ENCODE measurements around the gene SLC1A3. TPM values are rescaled to one million over a fixed set of nuclear protein-coding genes. Genes with fewer than 3 reads are reported as not detected.

The SLC1A3 gene
- total and polyA plus RNA-seq, 10 of the 15 experiments (the other 5 are each of a cell fraction or from before 2014, with no cell fraction given) = 0.23 to 4.4 (median 3.3) TPM

DNA sequence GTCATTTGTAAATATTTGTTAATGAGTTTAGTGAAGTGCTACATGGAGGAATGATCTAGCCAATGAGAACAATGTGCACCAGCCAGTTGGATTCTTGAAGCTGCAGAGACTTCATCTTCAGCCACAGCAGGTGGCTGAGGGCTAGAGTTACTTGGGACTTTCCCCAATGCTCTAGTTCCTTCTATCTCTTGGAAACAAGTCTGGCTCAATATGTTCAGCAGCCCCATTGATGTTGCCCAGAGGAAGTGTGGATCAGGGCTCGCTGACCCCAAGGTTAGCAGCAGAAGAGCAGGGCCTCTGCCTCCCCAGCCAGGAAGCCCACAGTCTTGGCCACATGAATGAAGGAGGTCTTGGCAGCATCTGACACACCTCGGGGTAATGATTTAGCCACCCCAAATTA, 117.5 kb downstream of the SLC1A3 start (continued):
- 0 out of 2 replicates have a peak, but pooled peaks have one; percentile 33 for TF ChIP-seq ZNF24 (IDR thresholded peaks at IDR 0.05)
- TF ChIP-seq TCF3 (IDR thresholded peaks at IDR 0.05; ENCODE audit: borderline replicate concordance, insufficient read depth, low read depth, low read length) = 0 out of 2 replicates have a peak, but pooled peaks have one; percentile 65
- TF ChIP-seq BCL3 (IDR thresholded peaks at IDR 0.05; ENCODE audit: borderline replicate concordance, insufficient read depth, low read depth, low read length, poor library complexity, severe bottlenecking) = peak; percentile 68
- peak; percentile 78 for TF ChIP-seq TCF12 (IDR thresholded peaks at IDR 0.05; ENCODE audit: low read depth, low read length)
- TF ChIP-seq GATAD2B (conservative IDR thresholded peaks at IDR 0.05; ENCODE audit: low read depth) = peak; percentile 42; the same call in 1 of the 2 replicates
- no peak for TF ChIP-seq NFIC (IDR thresholded peaks at IDR 0.05; ENCODE audit: low read depth, low read length)
- TF ChIP-seq SRF (IDR thresholded peaks at IDR 0.05; ENCODE audit: low read depth in 2 of 2, low read length in 2 of 2) = no peak
- no peak for TF ChIP-seq ZNF274 (IDR thresholded peaks at IDR 0.05; ENCODE audit: insufficient read depth, insufficient read length)
- no peak for TF ChIP-seq HDGF (IDR thresholded peaks at IDR 0.05)
- peak; percentile 30 for TF ChIP-seq DPF2 (IDR thresholded peaks at IDR 0.05)
- TF ChIP-seq IKZF2 (IDR thresholded peaks at IDR 0.05) = peak in 1 of 2 experiments; percentile 64; a peak in 2 of 4 replicates
- no peak for TF ChIP-seq ESRRA (IDR thresholded peaks at IDR 0.05; ENCODE audit: low read length)
- no peak for TF ChIP-seq ELK1 (IDR thresholded peaks at IDR 0.05; ENCODE audit: low read depth, low read length)
- peak; percentile 50; the same call in 1 of the 2 replicates for TF ChIP-seq SPI1 (IDR thresholded peaks at IDR 0.05; ENCODE audit: borderline replicate concordance, insufficient read depth, low read depth, low read length)
- TF ChIP-seq POLR2A (IDR thresholded peaks at IDR 0.05; ENCODE audit: low read depth, low read length) = peak; percentile 79
- TF ChIP-seq SIX5 (IDR thresholded peaks at IDR 0.05; ENCODE audit: low read depth, low read length, severe bottlenecking) = no peak
- 0 out of 2 replicates have a peak, but pooled peaks have one; percentile 28 for TF ChIP-seq PML (IDR thresholded peaks at IDR 0.05; ENCODE audit: low read length)
- TF ChIP-seq, protein P1, sequence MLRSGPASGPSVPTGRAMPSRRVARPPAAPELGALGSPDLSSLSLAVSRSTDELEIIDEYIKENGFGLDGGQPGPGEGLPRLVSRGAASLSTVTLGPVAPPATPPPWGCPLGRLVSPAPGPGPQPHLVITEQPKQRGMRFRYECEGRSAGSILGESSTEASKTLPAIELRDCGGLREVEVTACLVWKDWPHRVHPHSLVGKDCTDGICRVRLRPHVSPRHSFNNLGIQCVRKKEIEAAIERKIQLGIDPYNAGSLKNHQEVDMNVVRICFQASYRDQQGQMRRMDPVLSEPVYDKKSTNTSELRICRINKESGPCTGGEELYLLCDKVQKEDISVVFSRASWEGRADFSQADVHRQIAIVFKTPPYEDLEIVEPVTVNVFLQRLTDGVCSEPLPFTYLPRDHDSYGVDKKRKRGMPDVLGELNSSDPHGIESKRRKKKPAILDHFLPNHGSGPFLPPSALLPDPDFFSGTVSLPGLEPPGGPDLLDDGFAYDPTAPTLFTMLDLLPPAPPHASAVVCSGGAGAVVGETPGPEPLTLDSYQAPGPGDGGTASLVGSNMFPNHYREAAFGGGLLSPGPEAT (IDR thresholded peaks at IDR 0.05; ENCODE audit: low read depth) = 0 out of 2 replicates have a peak, but pooled peaks have one; percentile 57
- TF ChIP-seq BHLHE40 (IDR thresholded peaks at IDR 0.05; ENCODE audit: borderline replicate concordance in 1 of 2, low read depth in 2 of 2, low read length in 1 of 2) = peak in 1 of 2 experiments; percentile 27; a peak in 1 of 4 replicates
- no peak for TF ChIP-seq NFXL1 (IDR thresholded peaks at IDR 0.05; ENCODE audit: borderline replicate concordance)
- TF ChIP-seq IRF4 (IDR thresholded peaks at IDR 0.05; ENCODE audit: low read depth, low read length) = 0 out of 2 replicates have a peak, but pooled peaks have one; percentile 25
- TF ChIP-seq BCL11A (IDR thresholded peaks at IDR 0.05; ENCODE audit: low read depth, low read length) = peak; percentile 50; the same call in 1 of the 2 replicates
- TF ChIP-seq CREB1 (IDR thresholded peaks at IDR 0.05; ENCODE audit: low read depth) = no peak
- no peak for TF ChIP-seq MEF2A (IDR thresholded peaks at IDR 0.05; ENCODE audit: insufficient read depth, low read depth, low read length)
- no peak for TF ChIP-seq YY1 (IDR thresholded peaks at IDR 0.05; ENCODE audit: low read depth, low read length)
- peak; percentile 72 for TF ChIP-seq POLR2AphosphoS5 (IDR thresholded peaks at IDR 0.05; ENCODE audit: low read length)
- TF ChIP-seq PAX5 (IDR thresholded peaks at IDR 0.05; ENCODE audit: borderline replicate concordance, low read depth, low read length) = peak; percentile 52; the same call in 1 of the 2 replicates
- TF ChIP-seq MXI1 (IDR thresholded peaks at IDR 0.05; ENCODE audit: low read depth, low read length) = no peak
- TF ChIP-seq MYB (IDR thresholded peaks at IDR 0.05; ENCODE audit: borderline replicate concordance, low read depth, low read length) = no peak
- TF ChIP-seq SP1 (IDR thresholded peaks at IDR 0.05; ENCODE audit: low read depth, low read length) = peak; percentile 23
